Fibroblast of the aortic adventitia (primary cell): ENCODE data around the gene PRDM16. TPM values are rescaled to one million over a fixed set of nuclear protein-coding genes. Genes with fewer than 3 reads are reported as not detected.

Experiments
- DNase-seq: peaks from one replicate; pipeline ENCODE4 v3.0.0-alpha.2; 2010; ENCODE audit warnings: low read depth
- H3K4me3 ChIP-seq: 2 replicates; pipeline ENCODE4 v1.5.1; 2011; ENCODE audit warnings: low read depth, mild to moderate bottlenecking, control low read depth, low read length, moderate library complexity
- CTCF ChIP-seq: IDR thresholded peaks from 2 replicates; pipeline ENCODE4 v1.5.1; 2011; ENCODE audit warnings: mild to moderate bottlenecking, low read length, control low read depth, inconsistent platforms; ENCODE audit not compliant: insufficient read depth
- total RNA-seq: library from RNA; depleted of rRNA; stranded (reverse); fragments of >200 nt; gene quantifications from 2 replicates; pipeline ENCODE4 v1.2.3, GENCODE V29; 2012; ENCODE audit warnings: low replicate concordance

Gene PRDM16
- total RNA-seq, 1 donor: 11.3 TPM

GRCh38 chr1:3292051-3292722 lies 223.2 kb downstream of the PRDM16 start:
- H3K4me3 ChIP-seq: no peak overlapping the region
- TF ChIP-seq CTCF: no peak
- DNase-seq: no peak

- H3K4me3 ChIP-seq: no peak overlapping the region
- no peak for TF ChIP-seq CTCF
- DNase-seq: no peak
Measured at GRCh38 chr1:3292868-3293562, 224.0 kb downstream of the PRDM16 start.

- no peak for TF ChIP-seq CTCF
- no peak for DNase-seq
Measured at GRCh38 chr1:3293563-3294080, 224.6 kb downstream of the PRDM16 start.

GRCh38 chr1:3294450-3294849 lies 225.4 kb downstream of the PRDM16 start:
- no peak for TF ChIP-seq CTCF
- H3K4me3 ChIP-seq: no peak overlapping the region
- no peak for DNase-seq

More at GRCh38 chr1:3293563-3294080, 224.6 kb downstream of the PRDM16 start:
- H3K4me3 ChIP-seq: no peak overlapping the region

- no peak for TF ChIP-seq CTCF
- no peak for DNase-seq
- no peak overlapping the region for H3K4me3 ChIP-seq
Measured at GRCh38 chr1:3295846-3296245, 226.8 kb downstream of the PRDM16 start.

- DNase-seq: no peak
- no peak for TF ChIP-seq CTCF
Measured at GRCh38 chr1:3296326-3296725, 227.3 kb downstream of the PRDM16 start.

More at GRCh38 chr1:3296326-3296725, 227.3 kb downstream of the PRDM16 start:
- H3K4me3 ChIP-seq: no peak overlapping the region
